ENCODE data around the gene CELSR1.

Gene CELSR1

DNA sequence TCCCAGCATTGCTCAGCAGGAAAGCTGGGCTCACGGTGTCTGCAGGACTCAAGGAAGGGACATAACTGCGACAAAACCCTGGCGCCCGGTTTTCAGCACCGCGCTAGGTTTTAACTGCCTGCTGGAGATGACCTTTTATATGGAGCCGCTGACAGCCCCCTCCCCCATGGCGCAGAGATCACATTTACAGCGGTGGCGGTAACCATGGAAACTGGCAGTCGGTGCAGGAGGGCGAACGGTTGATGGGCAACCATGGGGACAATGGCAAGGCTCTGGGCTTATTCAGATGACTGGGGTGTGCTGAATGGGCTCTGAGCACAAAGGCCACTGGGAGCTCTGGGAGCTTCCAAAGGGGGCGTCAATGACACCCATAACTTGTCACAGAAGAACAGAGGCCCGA lies 37.2 kb downstream of the CELSR1 start:
- Histone ChIP-seq H3K27me3 (ENCODE audit: control insufficient read depth, low read length) (peaks cover 19% of the 10 kb centered on the region), H3K36me3 (ENCODE audit: control insufficient read depth, low read length) (no peaks in the 10 kb centered on the region), H3K4me2 (ENCODE audit: low read length) (no peak overlapping the region), H3K4me3 (ENCODE audit: low read length) (no peak overlapping the region), H3K27ac (ENCODE audit: low read depth, low read length) (no peak overlapping the region), H3K9me2 (replicated peaks; ENCODE audit: control insufficient read depth, low read length) (no peaks in the 10 kb centered on the region), H4K20me1 (ENCODE audit: control insufficient read depth, insufficient read depth, low read depth, low read length) (no peaks in the 10 kb centered on the region), H3K4me1 (ENCODE audit: control insufficient read depth, low read length) (no peaks in the 10 kb centered on the region), H3F3A (ENCODE audit: control insufficient read depth, insufficient read depth) (no peaks in the 10 kb centered on the region), H3K9me3 (ENCODE audit: control insufficient read depth, insufficient read depth, low read length) (no peaks in the 10 kb centered on the region), H3K79me2 (ENCODE audit: control insufficient read depth, low read length) (no peaks in the 10 kb centered on the region)
- TF ChIP-seq EZH2phosphoT487 (IDR thresholded peaks at IDR 0.05; ENCODE audit: borderline replicate concordance, low read length) (no peak), CTCF (IDR thresholded peaks at IDR 0.05; ENCODE audit: low read depth, low read length, poor library complexity, severe bottlenecking) (no peak)

DNA sequence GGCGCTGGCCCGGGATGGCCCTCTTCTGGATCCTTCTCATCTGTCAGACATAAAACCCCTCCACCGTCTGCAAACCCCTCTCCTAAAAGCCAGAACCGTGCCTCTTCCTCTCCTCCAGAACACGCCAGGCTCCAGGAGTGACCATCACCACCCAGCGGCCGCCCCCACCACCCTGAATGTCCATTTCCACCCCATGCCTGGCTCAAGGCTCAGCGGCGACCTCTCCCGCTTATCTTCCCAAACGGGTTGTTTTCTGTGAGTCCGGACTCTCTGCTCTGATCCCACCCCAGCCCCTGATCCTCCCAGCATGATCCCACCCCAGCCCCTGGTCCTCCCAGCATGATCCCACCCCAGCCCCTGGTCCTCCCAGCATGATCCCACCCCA lies 37.6 kb downstream of the CELSR1 start:
- H3K36me3 ChIP-seq (ENCODE audit: control insufficient read depth, low read length), result no peaks in the 10 kb centered on the region
- H4K20me1 ChIP-seq (ENCODE audit: control insufficient read depth, insufficient read depth, low read depth, low read length), result no peaks in the 10 kb centered on the region
- no peaks in the 10 kb centered on the region for H3F3A ChIP-seq (ENCODE audit: control insufficient read depth, insufficient read depth)
- no peaks in the 10 kb centered on the region for H3K9me2 ChIP-seq (replicated peaks; ENCODE audit: control insufficient read depth, low read length)
- H3K4me2 ChIP-seq (ENCODE audit: low read length), result no peak overlapping the region
- H3K4me3 ChIP-seq (ENCODE audit: low read length), result no peak overlapping the region
- peaks cover 19% of the 10 kb centered on the region for H3K27me3 ChIP-seq (ENCODE audit: control insufficient read depth, low read length)
- no peaks in the 10 kb centered on the region for H3K9me3 ChIP-seq (ENCODE audit: control insufficient read depth, insufficient read depth, low read length)
- H3K79me2 ChIP-seq (ENCODE audit: control insufficient read depth, low read length), result no peaks in the 10 kb centered on the region
- TF ChIP-seq CTCF (IDR thresholded peaks at IDR 0.05; ENCODE audit: low read depth, low read length, poor library complexity, severe bottlenecking) (no peak), EZH2phosphoT487 (IDR thresholded peaks at IDR 0.05; ENCODE audit: borderline replicate concordance, low read length) (no peak)
- no peaks in the 10 kb centered on the region for H3K4me1 ChIP-seq (ENCODE audit: control insufficient read depth, low read length)
- no peak overlapping the region for H3K27ac ChIP-seq (ENCODE audit: low read depth, low read length)

GRCh38 chr22:46491946-46492345 lies 45.5 kb downstream of the CELSR1 start:
- Histone ChIP-seq H3K27ac (ENCODE audit: low read depth, low read length) (no peak overlapping the region), H3K79me2 (ENCODE audit: control insufficient read depth, low read length) (no peaks in the 10 kb centered on the region), H3F3A (ENCODE audit: control insufficient read depth, insufficient read depth) (no peaks in the 10 kb centered on the region), H4K20me1 (ENCODE audit: control insufficient read depth, insufficient read depth, low read depth, low read length) (no peaks in the 10 kb centered on the region), H3K4me2 (ENCODE audit: low read length) (no peak overlapping the region), H3K9me2 (replicated peaks; ENCODE audit: control insufficient read depth, low read length) (no peaks in the 10 kb centered on the region), H3K4me1 (ENCODE audit: control insufficient read depth, low read length) (no peaks in the 10 kb centered on the region), H3K36me3 (ENCODE audit: control insufficient read depth, low read length) (no peaks in the 10 kb centered on the region), H3K4me3 (ENCODE audit: low read length) (no peak overlapping the region), H3K27me3 (ENCODE audit: control insufficient read depth, low read length) (no peaks in the 10 kb centered on the region), H3K9me3 (ENCODE audit: control insufficient read depth, insufficient read depth, low read length) (no peaks in the 10 kb centered on the region)
- no peak for TF ChIP-seq CTCF (IDR thresholded peaks at IDR 0.05; ENCODE audit: low read depth, low read length, poor library complexity, severe bottlenecking)
- TF ChIP-seq EZH2phosphoT487 (IDR thresholded peaks at IDR 0.05; ENCODE audit: borderline replicate concordance, low read length), result no peak

- no peaks in the 10 kb centered on the region for H3K36me3 ChIP-seq (ENCODE audit: control insufficient read depth, low read length)
- no peaks in the 10 kb centered on the region for H3K9me3 ChIP-seq (ENCODE audit: control insufficient read depth, insufficient read depth, low read length)
- no peaks in the 10 kb centered on the region for H3K4me1 ChIP-seq (ENCODE audit: control insufficient read depth, low read length)
- no peaks in the 10 kb centered on the region for H3K27me3 ChIP-seq (ENCODE audit: control insufficient read depth, low read length)
- no peaks in the 10 kb centered on the region for H3K79me2 ChIP-seq (ENCODE audit: control insufficient read depth, low read length)
- H3K4me3 ChIP-seq (ENCODE audit: low read length), result no peak overlapping the region
- no peaks in the 10 kb centered on the region for H3F3A ChIP-seq (ENCODE audit: control insufficient read depth, insufficient read depth)
- no peak overlapping the region for H3K27ac ChIP-seq (ENCODE audit: low read depth, low read length)
- H4K20me1 ChIP-seq (ENCODE audit: control insufficient read depth, insufficient read depth, low read depth, low read length), result no peaks in the 10 kb centered on the region
- TF ChIP-seq CTCF (IDR thresholded peaks at IDR 0.05; ENCODE audit: low read depth, low read length, poor library complexity, severe bottlenecking) (no peak), EZH2phosphoT487 (IDR thresholded peaks at IDR 0.05; ENCODE audit: borderline replicate concordance, low read length) (no peak)
- no peak overlapping the region for H3K4me2 ChIP-seq (ENCODE audit: low read length)
- H3K9me2 ChIP-seq (replicated peaks; ENCODE audit: control insufficient read depth, low read length), result no peaks in the 10 kb centered on the region
Observed at GRCh38 chr22:46490538-46490937, 46.9 kb downstream of the CELSR1 start.

All from DOHH2 (cell line).